ENCODE measurements around the gene LBH. TPM values are rescaled to one million over a fixed set of nuclear protein-coding genes. Genes with fewer than 3 reads are reported as not detected.
A peak's percentile ranks its signal among the peaks of the same experiment; 100 is the strongest.

Gene LBH
- total RNA-seq, 4 donors from 2014 or later: 2.4 to 22.7 (median 17.6) TPM

- H3K9me3 ChIP-seq: no peaks in the 10 kb centered on the region
- TF ChIP-seq CTCF (IDR thresholded peaks at IDR 0.05) (no peak), POLR2A (IDR thresholded peaks at IDR 0.05) (no peak)
Observed at GRCh38 chr2:30296496-30296895, 65.2 kb downstream of the LBH start.

GRCh38 chr2:30298302-30298701 is 67.0 kb downstream of the LBH start:
- peaks cover 4 to 23% (median 7%) of the 10 kb centered on the region in 3 donors for H3K4me1 ChIP-seq
- intact Hi-C loops (cut with DNase I): no loop called here
- TF ChIP-seq POLR2A (IDR thresholded peaks at IDR 0.05) (no peak), CTCF (IDR thresholded peaks at IDR 0.05) (no peak)
- H3K9me3 ChIP-seq: no peaks in the 10 kb centered on the region
- DNase-seq: no peak
- no peaks in the 10 kb centered on the region for H3K36me3 ChIP-seq
- no peak overlapping the region for H3K27ac ChIP-seq
- H3K4me3 ChIP-seq: no peak overlapping the region
- H3K27me3 ChIP-seq: no peaks in the 10 kb centered on the region
- WGBS, 2 donors: 82 to 92% methylated on average over 6 of the region's 6 CpGs

More at GRCh38 chr2:30296496-30296895, 65.2 kb downstream of the LBH start:
- Histone ChIP-seq H3K27me3 (no peaks in the 10 kb centered on the region), H3K4me1 (peaks cover 4 to 24% (median 7%) of the 10 kb centered on the region in 3 donors), H3K36me3 (no peaks in the 10 kb centered on the region), H3K27ac (no peak overlapping the region), H3K4me3 (no peak overlapping the region)
- intact Hi-C loops (cut with DNase I): no loop called here
- no peak for DNase-seq

GRCh38 chr2:30300122-30300455 is 68.8 kb downstream of the LBH start:
- H3K4me3 ChIP-seq: no peak overlapping the region
- DNase-seq: no peak
- peaks cover 0 to 19% (median 7%) of the 10 kb centered on the region in 3 donors for H3K4me1 ChIP-seq
- H3K9me3 ChIP-seq: no peaks in the 10 kb centered on the region
- no peaks in the 10 kb centered on the region for H3K27me3 ChIP-seq
- 53 to 67% methylated on average over 1 to 2 of the region's 3 CpGs for WGBS, 2 donors
- H3K36me3 ChIP-seq: no peaks in the 10 kb centered on the region
- intact Hi-C loops (cut with DNase I): no loop called here
- peak overlapping the region in 2 of 4 donors; percentile 50 to 68 for H3K27ac ChIP-seq
- TF ChIP-seq CTCF (IDR thresholded peaks at IDR 0.05): no peak
- no peak for TF ChIP-seq POLR2A (IDR thresholded peaks at IDR 0.05)

- 32 to 44% methylated on average over 6 of the region's 6 CpGs for WGBS, 2 donors
- H3K4me3 ChIP-seq: no peak overlapping the region
- H3K27me3 ChIP-seq: no peaks in the 10 kb centered on the region
- TF ChIP-seq CTCF (IDR thresholded peaks at IDR 0.05): no peak
- no peak for TF ChIP-seq POLR2A (IDR thresholded peaks at IDR 0.05)
- no peaks in the 10 kb centered on the region for H3K9me3 ChIP-seq
- peak overlapping the region in 3 of 4 donors; percentile 4 to 68 (median 50) for H3K27ac ChIP-seq
- DNase-seq: no peak
- no peaks in the 10 kb centered on the region for H3K36me3 ChIP-seq
- intact Hi-C loops (cut with DNase I): no loop called here
- peaks cover 0 to 19% (median 7%) of the 10 kb centered on the region in 3 donors for H3K4me1 ChIP-seq
Observed at GRCh38 chr2:30300456-30301221, 69.3 kb downstream of the LBH start.

GRCh38 chr2:30301551-30301950 is 70.2 kb downstream of the LBH start:
- no peak for DNase-seq
- peak overlapping the region in 2 of 4 donors; percentile 44 to 68 for H3K27ac ChIP-seq
- no peak overlapping the region for H3K4me3 ChIP-seq
- TF ChIP-seq POLR2A (IDR thresholded peaks at IDR 0.05) (no peak), CTCF (IDR thresholded peaks at IDR 0.05) (no peak)
- intact Hi-C loops (cut with DNase I): no loop called here
- H3K27me3 ChIP-seq: no peaks in the 10 kb centered on the region
- H3K9me3 ChIP-seq: no peaks in the 10 kb centered on the region
- H3K36me3 ChIP-seq: no peaks in the 10 kb centered on the region
- H3K4me1 ChIP-seq: peaks cover 0 to 19% (median 7%) of the 10 kb centered on the region in 3 donors
- 94% methylated on average over 4 of the region's 7 CpGs; no CpG with 5 or more reads in 1 of the 2 donors for WGBS, 2 donors
